Measurements from ENCODE around the gene ZKSCAN5.

ZKSCAN5 gene

DNA sequence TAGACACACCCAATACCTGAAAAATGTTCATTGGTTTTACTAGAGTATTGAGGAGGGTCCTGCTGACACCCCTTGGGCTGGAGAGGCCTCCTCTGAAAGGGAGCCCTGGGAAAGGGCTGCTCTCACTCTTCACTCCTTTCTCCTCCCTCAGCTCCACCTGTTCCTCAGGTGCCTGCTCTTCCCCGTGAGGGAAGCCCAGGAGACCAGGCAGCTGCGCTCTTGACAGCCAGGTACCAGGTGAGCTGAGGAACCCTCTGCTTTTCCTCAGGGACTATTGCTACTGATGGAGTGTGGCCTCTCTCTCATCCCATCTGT is 57.2 kb downstream of the ZKSCAN5 start:
- Histone ChIP-seq H3K79me2 (ENCODE audit: insufficient read depth, low read length) (peaks cover 72% of the 10 kb centered on the region), H3K9me3 (ENCODE audit: insufficient read depth, low read depth, low read length) (no peaks in the 10 kb centered on the region), H3K9ac (ENCODE audit: low read depth, low read length, poor library complexity, severe bottlenecking) (peak overlapping the region; percentile 98), H3K4me1 (ENCODE audit: insufficient read depth, low read length, poor library complexity, severe bottlenecking) (peaks cover 39% of the 10 kb centered on the region), H3K4me2 (ENCODE audit: low read depth, low read length, poor library complexity, severe bottlenecking) (peak overlapping the region; percentile 87), H3K36me3 (ENCODE audit: insufficient read depth, low read length) (peaks cover 46% of the 10 kb centered on the region; the same call in 1 of the 2 replicates), H3F3A (ENCODE audit: low read depth) (no peaks in the 10 kb centered on the region), H4K20me1 (ENCODE audit: insufficient read depth, low read length, poor library complexity, severe bottlenecking) (peaks cover 44% of the 10 kb centered on the region), H3K4me3 (ENCODE audit: low read length, poor library complexity, severe bottlenecking) (no peak overlapping the region), H3K27me3 (ENCODE audit: insufficient read depth, low read length, poor library complexity, severe bottlenecking) (peaks cover 6% of the 10 kb centered on the region), H2AFZ (ENCODE audit: low read length) (no peak overlapping the region), H3K9me2 (replicated peaks; ENCODE audit: low read depth, low read length) (no peaks in the 10 kb centered on the region)
- no peak for TF ChIP-seq EZH2phosphoT487 (IDR thresholded peaks at IDR 0.05; ENCODE audit: borderline replicate concordance)
- TF ChIP-seq, protein P1, sequence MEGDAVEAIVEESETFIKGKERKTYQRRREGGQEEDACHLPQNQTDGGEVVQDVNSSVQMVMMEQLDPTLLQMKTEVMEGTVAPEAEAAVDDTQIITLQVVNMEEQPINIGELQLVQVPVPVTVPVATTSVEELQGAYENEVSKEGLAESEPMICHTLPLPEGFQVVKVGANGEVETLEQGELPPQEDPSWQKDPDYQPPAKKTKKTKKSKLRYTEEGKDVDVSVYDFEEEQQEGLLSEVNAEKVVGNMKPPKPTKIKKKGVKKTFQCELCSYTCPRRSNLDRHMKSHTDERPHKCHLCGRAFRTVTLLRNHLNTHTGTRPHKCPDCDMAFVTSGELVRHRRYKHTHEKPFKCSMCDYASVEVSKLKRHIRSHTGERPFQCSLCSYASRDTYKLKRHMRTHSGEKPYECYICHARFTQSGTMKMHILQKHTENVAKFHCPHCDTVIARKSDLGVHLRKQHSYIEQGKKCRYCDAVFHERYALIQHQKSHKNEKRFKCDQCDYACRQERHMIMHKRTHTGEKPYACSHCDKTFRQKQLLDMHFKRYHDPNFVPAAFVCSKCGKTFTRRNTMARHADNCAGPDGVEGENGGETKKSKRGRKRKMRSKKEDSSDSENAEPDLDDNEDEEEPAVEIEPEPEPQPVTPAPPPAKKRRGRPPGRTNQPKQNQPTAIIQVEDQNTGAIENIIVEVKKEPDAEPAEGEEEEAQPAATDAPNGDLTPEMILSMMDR (conservative IDR thresholded peaks at IDR 0.05; ENCODE audit: low read length), result no peak

DNA sequence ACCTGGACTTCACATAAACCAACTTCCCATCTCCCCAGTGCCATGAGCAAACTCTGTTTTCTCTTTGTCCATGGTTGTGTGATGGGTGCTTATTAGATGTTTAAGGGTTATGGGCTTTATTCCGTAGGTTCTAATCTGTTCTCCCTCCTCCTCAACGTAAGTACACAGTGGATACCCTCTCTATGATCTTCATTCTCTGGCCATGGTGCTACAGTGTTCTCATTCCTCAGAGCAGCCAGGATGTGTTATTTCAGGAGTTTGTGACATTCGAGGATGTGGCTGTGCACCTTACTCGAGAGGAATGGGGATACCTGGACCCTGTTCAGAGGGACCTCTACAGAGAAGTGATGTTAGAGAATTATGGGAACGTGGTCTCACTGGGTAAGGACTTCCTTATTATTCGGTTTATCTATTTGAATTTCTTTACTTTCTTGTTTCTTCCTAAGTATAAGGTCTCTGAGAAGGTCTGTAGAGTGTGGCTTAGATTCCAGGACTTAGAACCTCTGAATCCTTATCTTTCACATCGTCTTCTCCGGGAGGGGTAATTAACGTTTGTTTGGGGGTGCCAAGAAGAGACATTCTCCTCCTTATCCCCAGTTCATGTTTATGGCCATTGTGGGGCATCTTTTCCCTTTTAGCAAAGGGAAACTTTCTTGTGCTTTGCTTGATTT is 57.8 kb downstream of the ZKSCAN5 start:
- Histone ChIP-seq H3K79me2 (ENCODE audit: insufficient read depth, low read length) (peaks cover 67% of the 10 kb centered on the region), H3F3A (ENCODE audit: low read depth) (no peaks in the 10 kb centered on the region), H3K9me3 (ENCODE audit: insufficient read depth, low read depth, low read length) (no peaks in the 10 kb centered on the region), H2AFZ (ENCODE audit: low read length) (no peak overlapping the region), H3K4me2 (ENCODE audit: low read depth, low read length, poor library complexity, severe bottlenecking) (peak overlapping the region; percentile 87), H4K20me1 (ENCODE audit: insufficient read depth, low read length, poor library complexity, severe bottlenecking) (peaks cover 43% of the 10 kb centered on the region), H3K36me3 (ENCODE audit: insufficient read depth, low read length) (peaks cover 46% of the 10 kb centered on the region; the same call in 1 of the 2 replicates), H3K4me3 (ENCODE audit: low read length, poor library complexity, severe bottlenecking) (no peak overlapping the region), H3K27me3 (ENCODE audit: insufficient read depth, low read length, poor library complexity, severe bottlenecking) (peaks cover 6% of the 10 kb centered on the region), H3K9me2 (replicated peaks; ENCODE audit: low read depth, low read length) (no peaks in the 10 kb centered on the region), H3K9ac (ENCODE audit: low read depth, low read length, poor library complexity, severe bottlenecking) (peak overlapping the region; percentile 18), H3K4me1 (ENCODE audit: insufficient read depth, low read length, poor library complexity, severe bottlenecking) (peaks cover 34% of the 10 kb centered on the region)
- TF ChIP-seq, protein P1 (conservative IDR thresholded peaks at IDR 0.05; ENCODE audit: low read length), result no peak
- TF ChIP-seq EZH2phosphoT487 (IDR thresholded peaks at IDR 0.05; ENCODE audit: borderline replicate concordance), result no peak

DNA sequence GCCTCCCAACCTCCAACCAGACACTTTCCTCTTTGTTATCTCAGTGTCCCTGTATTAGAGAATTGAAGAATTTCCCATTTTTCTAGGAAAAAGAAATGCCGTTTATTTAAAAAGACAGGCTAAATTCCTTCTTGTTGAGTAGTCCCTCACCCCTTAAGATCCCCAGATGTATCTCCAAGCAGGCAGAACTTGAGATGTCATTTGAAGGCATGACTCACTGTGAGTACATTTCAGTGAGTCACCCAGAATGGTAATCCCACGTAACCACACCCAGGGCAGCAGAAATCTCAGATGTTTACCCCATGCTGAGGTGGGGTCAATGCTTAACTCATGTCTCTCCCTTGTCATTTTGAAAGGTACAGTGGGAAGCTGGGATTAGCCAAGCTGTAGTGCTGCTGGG is 58.4 kb downstream of the ZKSCAN5 start:
- Histone ChIP-seq H3K27me3 (ENCODE audit: insufficient read depth, low read length, poor library complexity, severe bottlenecking) (peaks cover 6% of the 10 kb centered on the region), H3K9ac (ENCODE audit: low read depth, low read length, poor library complexity, severe bottlenecking) (peak overlapping the region; percentile 18), H3K79me2 (ENCODE audit: insufficient read depth, low read length) (peaks cover 61% of the 10 kb centered on the region), H4K20me1 (ENCODE audit: insufficient read depth, low read length, poor library complexity, severe bottlenecking) (peaks cover 39% of the 10 kb centered on the region), H3K4me3 (ENCODE audit: low read length, poor library complexity, severe bottlenecking) (no peak overlapping the region), H3K36me3 (ENCODE audit: insufficient read depth, low read length) (peaks cover 46% of the 10 kb centered on the region; the same call in 1 of the 2 replicates), H3F3A (ENCODE audit: low read depth) (no peaks in the 10 kb centered on the region), H3K4me2 (ENCODE audit: low read depth, low read length, poor library complexity, severe bottlenecking) (peak overlapping the region; percentile 87), H3K4me1 (ENCODE audit: insufficient read depth, low read length, poor library complexity, severe bottlenecking) (peaks cover 28% of the 10 kb centered on the region), H3K9me2 (replicated peaks; ENCODE audit: low read depth, low read length) (no peaks in the 10 kb centered on the region), H3K9me3 (ENCODE audit: insufficient read depth, low read depth, low read length) (no peaks in the 10 kb centered on the region), H2AFZ (ENCODE audit: low read length) (no peak overlapping the region)
- TF ChIP-seq, protein P1 (conservative IDR thresholded peaks at IDR 0.05; ENCODE audit: low read length), result no peak
- TF ChIP-seq EZH2phosphoT487 (IDR thresholded peaks at IDR 0.05; ENCODE audit: borderline replicate concordance), result no peak
